A172 (cell line): ENCODE results near the gene ATP2B2. TPM values are rescaled to one million over a fixed set of nuclear protein-coding genes. Genes with fewer than 3 reads are reported as not detected.

Source experiments
- DNase-seq: peaks from one replicate; pipeline ENCODE4 v3.0.0-alpha.2; 2015; ENCODE audit warnings: low spot score
- total RNA-seq: library from RNA; depleted of rRNA; stranded (reverse); fragments of >200 nt; shearing (Covaris generic); gene quantifications from 2 replicates; pipeline ENCODE4 v1.2.3, GENCODE V29; 2014

ATP2B2 gene
- total RNA-seq, 1 experiment from 2014 or later = 0.50 TPM

- no peak for DNase-seq
These were observed 24.4 kb upstream of the ATP2B2 start for GRCh38 chr3:10529809-10530208.

- DNase-seq = no peak
These were observed 22.7 kb upstream of the ATP2B2 start for GRCh38 chr3:10528046-10528445.

GRCh38 chr3:10527295-10528001 lies 22.1 kb upstream of the ATP2B2 start:
- no peak for DNase-seq

GRCh38 chr3:10526366-10526765 lies 21.0 kb upstream of the ATP2B2 start:
- no peak for DNase-seq

- DNase-seq = no peak
These were observed 19.5 kb upstream of the ATP2B2 start for GRCh38 chr3:10524799-10525301.

GRCh38 chr3:10524270-10524669 lies 18.9 kb upstream of the ATP2B2 start:
- no peak for DNase-seq

- DNase-seq = no peak
These were observed 18.2 kb upstream of the ATP2B2 start for GRCh38 chr3:10523561-10523960.

GRCh38 chr3:10522646-10523303 lies 17.4 kb upstream of the ATP2B2 start:
- no peak for DNase-seq

- no peak for DNase-seq
These were observed 16.5 kb upstream of the ATP2B2 start for GRCh38 chr3:10521772-10522441.

- DNase-seq = no peak
These were observed 14.7 kb upstream of the ATP2B2 start for GRCh38 chr3:10520072-10520471.

GRCh38 chr3:10519236-10519635 lies 13.8 kb upstream of the ATP2B2 start:
- no peak for DNase-seq

- DNase-seq = peak; percentile 81
These were observed 13.2 kb upstream of the ATP2B2 start for GRCh38 chr3:10518506-10519150.

GRCh38 chr3:10517627-10518026 lies 12.2 kb upstream of the ATP2B2 start:
- no peak for DNase-seq

- no peak for DNase-seq
These were observed 11.4 kb upstream of the ATP2B2 start for GRCh38 chr3:10516544-10517452.

GRCh38 chr3:10515884-10516495 lies 10.6 kb upstream of the ATP2B2 start:
- no peak for DNase-seq

- DNase-seq = no peak
These were observed 10.0 kb upstream of the ATP2B2 start for GRCh38 chr3:10515396-10515795.

- DNase-seq = no peak
These were observed 9.2 kb upstream of the ATP2B2 start for GRCh38 chr3:10514407-10515069.

- no peak for DNase-seq
These were observed 7.9 kb upstream of the ATP2B2 start for GRCh38 chr3:10513306-10513705.

GRCh38 chr3:10512687-10513086 lies 7.3 kb upstream of the ATP2B2 start:
- no peak for DNase-seq

- DNase-seq = peak; percentile 92
These were observed 6.6 kb upstream of the ATP2B2 start for GRCh38 chr3:10511809-10512494.
